ENCODE data around the gene DPYD.

Gene DPYD

DNA sequence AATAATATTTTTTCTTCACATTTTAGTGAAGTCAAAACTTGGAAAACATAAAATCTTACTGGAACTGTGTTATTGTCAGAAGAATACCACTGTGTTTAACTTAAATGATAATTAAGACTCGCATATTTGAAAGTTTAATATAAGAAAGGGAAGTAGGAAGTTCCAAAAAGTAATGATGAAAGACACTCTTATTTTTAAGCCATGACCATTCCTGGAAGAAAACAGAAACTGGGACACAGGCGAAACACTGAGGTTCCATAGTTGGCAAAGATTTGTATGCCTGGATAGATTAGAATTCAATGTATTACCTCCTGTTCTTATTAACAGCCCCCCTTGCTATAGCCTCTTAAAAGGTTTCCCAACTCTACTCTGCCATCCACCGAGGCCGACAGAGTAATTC lies 271.2 kb downstream of the DPYD start:
- no peak for DNase-seq (ENCODE audit: low spot score)
- TF ChIP-seq, protein P1, sequence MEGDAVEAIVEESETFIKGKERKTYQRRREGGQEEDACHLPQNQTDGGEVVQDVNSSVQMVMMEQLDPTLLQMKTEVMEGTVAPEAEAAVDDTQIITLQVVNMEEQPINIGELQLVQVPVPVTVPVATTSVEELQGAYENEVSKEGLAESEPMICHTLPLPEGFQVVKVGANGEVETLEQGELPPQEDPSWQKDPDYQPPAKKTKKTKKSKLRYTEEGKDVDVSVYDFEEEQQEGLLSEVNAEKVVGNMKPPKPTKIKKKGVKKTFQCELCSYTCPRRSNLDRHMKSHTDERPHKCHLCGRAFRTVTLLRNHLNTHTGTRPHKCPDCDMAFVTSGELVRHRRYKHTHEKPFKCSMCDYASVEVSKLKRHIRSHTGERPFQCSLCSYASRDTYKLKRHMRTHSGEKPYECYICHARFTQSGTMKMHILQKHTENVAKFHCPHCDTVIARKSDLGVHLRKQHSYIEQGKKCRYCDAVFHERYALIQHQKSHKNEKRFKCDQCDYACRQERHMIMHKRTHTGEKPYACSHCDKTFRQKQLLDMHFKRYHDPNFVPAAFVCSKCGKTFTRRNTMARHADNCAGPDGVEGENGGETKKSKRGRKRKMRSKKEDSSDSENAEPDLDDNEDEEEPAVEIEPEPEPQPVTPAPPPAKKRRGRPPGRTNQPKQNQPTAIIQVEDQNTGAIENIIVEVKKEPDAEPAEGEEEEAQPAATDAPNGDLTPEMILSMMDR (conservative IDR thresholded peaks at IDR 0.05; ENCODE audit: low read depth): no peak
- no peak overlapping the region for H3K27ac ChIP-seq
- ChIA-PET CTCF (no interaction called here), POLR2A (ENCODE audit: low non-redundant PET) (no interaction called here)

DNA sequence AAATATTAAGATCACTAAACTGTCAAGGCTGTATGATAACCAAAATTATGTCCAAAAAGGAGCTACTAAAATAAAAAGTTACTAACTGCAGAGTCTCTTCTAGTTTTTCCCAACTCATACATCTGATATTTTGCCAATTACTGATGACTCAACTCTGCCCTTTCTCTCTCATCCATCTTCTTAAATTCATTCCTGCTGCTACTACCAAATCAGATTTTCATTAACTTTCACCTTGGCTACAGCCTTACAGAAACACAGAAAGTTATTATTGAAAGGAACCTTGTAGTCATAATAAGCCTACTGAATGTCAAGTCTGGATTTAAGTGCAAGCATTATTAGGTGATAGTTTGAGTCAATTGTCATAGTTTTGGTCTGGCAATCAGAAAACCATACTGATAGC lies 273.1 kb downstream of the DPYD start:
- ChIA-PET CTCF (no interaction called here), POLR2A (ENCODE audit: low non-redundant PET) (no interaction called here)
- DNase-seq (ENCODE audit: low spot score): no peak
- H3K27ac ChIP-seq: no peak overlapping the region
- TF ChIP-seq, protein P1 (conservative IDR thresholded peaks at IDR 0.05; ENCODE audit: low read depth): no peak

- ChIA-PET POLR2A (ENCODE audit: low non-redundant PET) (no interaction called here), CTCF (no interaction called here)
- H3K27ac ChIP-seq: no peak overlapping the region
- TF ChIP-seq, protein P1 (conservative IDR thresholded peaks at IDR 0.05; ENCODE audit: low read depth): no peak
- DNase-seq (ENCODE audit: low spot score): no peak
Observed at GRCh38 chr1:97646071-97646470, 274.8 kb downstream of the DPYD start.

- CTCF ChIA-PET: no interaction called here
- TF ChIP-seq, protein P1 (conservative IDR thresholded peaks at IDR 0.05; ENCODE audit: low read depth): no peak
- POLR2A ChIA-PET (ENCODE audit: low non-redundant PET): no interaction called here
- DNase-seq (ENCODE audit: low spot score): no peak
- no peak overlapping the region for H3K27ac ChIP-seq
Observed at GRCh38 chr1:97640677-97641076, 280.2 kb downstream of the DPYD start.

DNA sequence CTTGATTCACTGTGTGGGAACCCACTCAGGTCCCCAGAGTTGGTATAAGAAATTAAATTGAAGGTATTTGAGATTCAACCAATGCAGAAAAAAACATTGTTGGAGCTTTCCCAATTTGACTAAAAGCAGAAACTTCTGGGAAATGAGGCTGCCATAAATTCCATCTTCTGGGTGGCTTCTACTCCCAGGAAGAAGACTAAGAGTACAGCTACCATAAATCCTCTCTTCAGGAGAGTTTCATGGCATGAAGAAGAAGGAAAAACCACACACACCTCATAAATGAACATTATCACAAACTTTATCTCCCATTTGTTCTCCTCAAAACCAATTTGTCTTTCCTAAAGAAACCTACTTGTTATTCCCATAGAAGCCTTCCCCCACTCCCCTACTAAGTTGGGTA lies 283.9 kb downstream of the DPYD start:
- TF ChIP-seq, protein P1 (conservative IDR thresholded peaks at IDR 0.05; ENCODE audit: low read depth): no peak
- ChIA-PET POLR2A (ENCODE audit: low non-redundant PET) (no interaction called here), CTCF (no interaction called here)
- DNase-seq (ENCODE audit: low spot score): no peak
- H3K27ac ChIP-seq: no peak overlapping the region

DNA sequence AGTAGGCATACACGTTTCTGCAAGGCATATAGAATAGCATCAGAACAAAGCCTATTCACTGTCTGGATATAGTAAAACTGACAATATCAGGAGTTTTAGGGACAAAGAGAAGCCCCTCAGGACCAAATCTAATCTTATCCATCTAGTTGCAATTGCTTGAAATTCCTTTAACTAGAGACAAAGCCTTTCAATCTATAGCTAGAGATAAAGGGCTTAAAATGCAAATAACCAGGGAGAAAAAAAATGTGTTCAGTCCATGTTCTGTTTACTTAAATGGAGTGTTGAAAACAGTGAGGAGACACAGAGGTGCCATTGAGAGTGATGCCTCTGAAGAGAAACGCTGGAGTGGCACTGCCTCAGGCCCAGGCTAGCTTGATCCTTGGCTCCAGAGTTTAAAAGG lies 286.1 kb downstream of the DPYD start:
- ChIA-PET POLR2A (ENCODE audit: low non-redundant PET) (no interaction called here), CTCF (no interaction called here)
- no peak overlapping the region for H3K27ac ChIP-seq
- TF ChIP-seq, protein P1 (conservative IDR thresholded peaks at IDR 0.05; ENCODE audit: low read depth): no peak
- DNase-seq (ENCODE audit: low spot score): no peak

GRCh38 chr1:97632776-97633175 lies 288.1 kb downstream of the DPYD start:
- TF ChIP-seq, protein P1 (conservative IDR thresholded peaks at IDR 0.05; ENCODE audit: low read depth): no peak
- no peak for DNase-seq (ENCODE audit: low spot score)
- H3K27ac ChIP-seq: no peak overlapping the region
- ChIA-PET POLR2A (ENCODE audit: low non-redundant PET) (no interaction called here), CTCF (no interaction called here)
